ENCODE measurements around the gene COX15.

DNA sequence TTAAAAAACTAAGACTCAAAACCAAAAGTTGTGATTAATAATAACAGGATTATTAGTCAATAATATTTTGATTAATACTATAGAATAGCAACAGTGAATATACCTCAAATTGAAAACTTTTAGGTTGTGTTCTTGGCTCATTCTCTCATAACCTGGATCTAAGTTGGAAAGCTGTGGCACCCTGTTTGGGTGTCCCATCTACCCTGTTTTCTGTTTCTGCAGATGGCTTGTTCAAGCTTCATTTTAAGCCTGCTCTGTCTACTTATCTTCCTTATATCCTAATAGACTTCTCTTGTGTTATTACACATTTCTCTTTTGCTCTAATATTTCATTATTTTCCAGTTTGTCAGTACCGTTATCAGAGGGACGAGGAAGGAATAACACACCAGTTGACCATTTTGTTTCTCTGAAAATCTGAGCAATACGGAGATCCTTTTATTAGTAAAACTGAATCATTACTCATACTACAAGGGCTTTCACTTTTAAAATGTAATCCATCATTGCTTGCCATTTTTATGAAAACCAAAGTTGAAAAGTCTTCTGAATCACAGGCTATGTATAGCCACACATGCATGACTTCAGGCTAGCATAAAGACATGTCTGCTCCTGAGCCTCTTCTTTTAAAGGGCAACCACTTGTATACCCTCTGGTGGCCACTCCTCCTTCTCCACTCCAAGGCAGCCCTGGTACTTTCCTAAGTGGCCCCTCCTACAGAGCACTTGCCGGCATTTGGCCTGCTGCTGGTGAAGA lies 22.3 kb downstream of the COX15 start:
- TF ChIP-seq YY1 (IDR thresholded peaks at IDR 0.05; ENCODE audit: insufficient read depth, insufficient read length) (no peak), ZNF274 (IDR thresholded peaks at IDR 0.05; ENCODE audit: low read depth, low read length) (no peak), SUZ12 (IDR thresholded peaks at IDR 0.05; ENCODE audit: extremely low read depth, insufficient read depth, insufficient read length) (no peak)
